CD4-positive, alpha-beta T cell treated with Interleukin-2 at 100 ng/mL for 4 hours (primary cell): Measurements from ENCODE around the gene CDK11A.
"Not testable (repeated sequence)": the region's sequence is repeated elsewhere in the genome, so short reads cannot be mapped to it uniquely, and the experiment has no call there.

Experiments
- DNase-seq: peaks from one replicate; pipeline ENCODE4 v3.0.0-alpha.2; 2020; ENCODE audit warnings: low spot score

CDK11A gene

DNA sequence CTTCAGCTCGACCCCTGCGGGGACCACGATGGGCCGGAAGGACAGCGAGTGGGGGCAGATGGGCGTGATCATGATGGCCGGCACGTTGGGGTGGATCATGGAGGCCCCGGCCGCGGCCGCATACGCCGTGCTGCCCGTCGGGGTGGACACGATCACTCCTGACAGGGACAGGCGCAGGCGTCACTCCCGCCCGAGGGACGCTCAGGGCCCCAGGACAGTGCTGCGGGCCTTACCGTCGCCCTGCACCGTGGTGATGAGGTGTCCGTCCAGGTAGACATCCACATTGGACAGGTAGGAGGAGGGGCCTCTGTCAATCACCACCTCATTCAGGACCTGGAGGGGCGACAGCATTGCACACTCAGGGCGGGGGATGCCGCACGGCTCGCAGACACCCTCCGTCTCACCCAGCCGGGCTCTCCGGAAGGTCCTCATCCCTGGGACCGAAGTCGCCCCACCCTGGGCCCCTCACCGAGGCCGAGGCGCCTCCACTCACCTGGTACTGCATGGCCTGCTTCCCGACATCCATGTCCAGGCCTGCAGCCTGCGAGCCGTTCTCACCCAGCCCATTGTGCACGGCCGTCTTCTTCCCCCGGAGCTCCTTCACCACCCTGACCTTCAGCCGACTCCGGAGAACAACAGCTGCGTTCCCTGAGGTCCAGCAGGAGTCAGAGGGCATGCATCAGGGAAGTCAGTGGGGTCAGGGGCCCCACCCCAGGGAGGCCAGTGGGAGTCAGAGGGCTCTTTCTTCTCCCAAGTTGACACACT, 30.1 kb upstream of the CDK11A start:
- DNase-seq, result no peak

DNA sequence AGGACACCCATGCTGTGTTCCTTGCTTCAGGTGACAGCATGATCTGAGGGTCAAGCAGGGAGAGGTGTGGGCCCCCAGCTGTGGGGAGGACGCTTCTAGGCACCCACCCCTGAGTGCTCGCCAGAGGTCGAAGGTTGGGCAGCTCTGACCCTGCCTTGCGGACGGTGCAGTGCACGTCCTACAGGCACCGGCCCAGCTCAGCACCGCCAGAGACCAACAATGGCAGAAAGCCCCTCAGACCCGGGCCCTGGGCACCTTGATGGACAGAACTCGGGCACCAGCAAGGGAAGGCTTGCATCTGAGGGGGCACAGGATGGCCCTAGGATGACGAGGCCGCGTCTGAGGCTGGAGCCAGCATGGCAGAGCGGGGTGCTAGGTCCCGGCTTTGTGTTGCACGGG, 29.4 kb upstream of the CDK11A start:
- no peak for DNase-seq

GRCh38 chr1:1752636-1753606, 28.8 kb upstream of the CDK11A start:
- DNase-seq, result no peak

GRCh38 chr1:1752190-1752589, 28.0 kb upstream of the CDK11A start:
- DNase-seq, result no peak

- DNase-seq, result not testable (repeated sequence)
Observed at GRCh38 chr1:1749941-1750340, 25.8 kb upstream of the CDK11A start.

DNA sequence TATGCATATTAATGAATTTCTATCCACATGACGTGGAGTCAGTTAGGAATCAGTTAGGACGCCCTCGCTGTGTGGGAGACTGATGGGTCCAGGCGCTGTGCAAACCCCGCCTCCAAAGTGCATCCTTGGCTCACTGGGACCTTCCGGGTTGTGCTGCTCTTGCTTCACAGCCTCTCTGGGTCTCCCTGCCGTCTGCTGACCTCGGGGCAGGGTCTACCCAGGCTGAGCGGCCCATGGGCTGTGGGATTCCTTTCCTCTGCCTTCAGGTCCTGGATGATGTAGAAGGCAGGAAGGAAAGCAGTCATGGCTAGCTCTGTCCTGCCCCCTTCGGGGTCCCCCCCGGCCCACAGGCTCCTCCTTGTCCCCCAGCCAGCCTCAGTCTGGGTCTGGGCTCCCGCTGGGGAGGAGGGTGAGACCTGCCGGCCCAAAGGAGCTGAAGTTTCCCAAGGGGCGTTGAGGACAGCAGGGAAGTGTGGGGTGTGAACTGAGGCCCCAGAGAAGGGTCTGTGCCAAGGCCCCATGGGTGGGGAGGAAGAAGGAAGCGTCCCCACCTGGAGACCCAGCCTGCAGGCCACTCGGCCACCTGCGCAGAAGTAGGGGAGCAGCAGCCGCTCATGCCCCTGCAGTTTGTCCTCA, 24.6 kb upstream of the CDK11A start:
- no peak for DNase-seq

DNA sequence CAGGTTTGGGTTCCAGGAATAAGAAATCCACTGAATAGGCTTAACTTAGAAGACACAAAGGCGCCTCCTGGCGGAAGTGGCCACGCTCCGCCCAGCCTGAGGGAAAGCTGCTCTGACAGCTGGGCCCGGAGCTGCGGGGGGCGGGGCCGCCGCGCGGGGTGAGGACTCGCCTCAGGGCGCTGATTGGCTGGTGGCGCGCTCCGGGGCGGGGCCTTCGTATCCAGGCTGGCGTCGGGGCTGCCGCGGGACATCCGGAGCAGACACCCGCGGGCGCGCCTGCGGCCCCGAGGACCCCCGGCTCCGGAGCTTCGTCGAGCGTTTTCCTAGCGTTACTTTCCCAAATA, 22.4 kb upstream of the CDK11A start:
- not testable (repeated sequence) for DNase-seq

DNA sequence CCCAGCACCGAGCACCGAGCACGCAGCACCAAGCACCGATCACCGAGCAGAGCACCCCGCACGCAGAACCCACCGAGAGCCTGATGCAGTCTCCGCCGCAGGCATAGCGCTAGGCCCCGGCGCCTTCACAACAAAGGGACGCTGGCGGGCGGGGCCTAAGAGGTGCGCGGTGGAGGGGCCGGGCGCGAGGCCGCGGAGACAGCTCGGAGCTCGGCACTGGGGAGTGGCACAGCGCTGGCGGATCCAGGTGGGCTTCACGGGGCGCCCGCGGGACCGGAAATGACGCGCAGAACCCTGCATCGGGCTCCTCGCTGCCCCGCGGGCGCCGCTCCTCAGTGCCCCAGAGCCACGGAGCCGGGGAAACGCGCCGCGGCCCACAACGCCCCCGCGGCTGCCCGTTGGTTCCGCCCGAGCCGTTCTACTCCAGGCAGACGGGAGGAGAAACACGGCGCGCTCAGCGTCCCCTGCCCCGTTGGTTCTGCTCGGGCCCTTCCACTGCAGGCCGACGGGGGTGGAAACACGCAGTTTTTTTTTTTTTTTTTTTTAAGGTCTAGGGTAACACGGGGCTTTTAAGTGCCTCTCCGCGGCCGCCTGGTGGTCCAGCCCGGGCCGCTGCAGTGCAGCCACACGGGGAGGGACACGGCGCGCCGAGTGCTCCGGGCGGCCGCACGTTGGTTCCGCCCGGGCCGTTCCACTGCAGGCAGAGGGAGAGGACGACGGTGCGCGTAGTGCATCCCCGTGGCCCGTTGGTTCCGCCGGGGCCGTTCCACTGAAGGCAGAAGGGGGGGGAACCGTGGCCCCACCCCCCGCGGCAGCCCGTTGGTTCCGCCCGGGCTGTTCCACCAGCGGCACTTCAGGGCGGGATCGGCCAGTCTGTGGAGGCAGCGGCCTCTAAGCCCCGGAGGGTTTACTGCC, 21.8 kb upstream of the CDK11A start:
- DNase-seq, result peak; percentile 72

DNA sequence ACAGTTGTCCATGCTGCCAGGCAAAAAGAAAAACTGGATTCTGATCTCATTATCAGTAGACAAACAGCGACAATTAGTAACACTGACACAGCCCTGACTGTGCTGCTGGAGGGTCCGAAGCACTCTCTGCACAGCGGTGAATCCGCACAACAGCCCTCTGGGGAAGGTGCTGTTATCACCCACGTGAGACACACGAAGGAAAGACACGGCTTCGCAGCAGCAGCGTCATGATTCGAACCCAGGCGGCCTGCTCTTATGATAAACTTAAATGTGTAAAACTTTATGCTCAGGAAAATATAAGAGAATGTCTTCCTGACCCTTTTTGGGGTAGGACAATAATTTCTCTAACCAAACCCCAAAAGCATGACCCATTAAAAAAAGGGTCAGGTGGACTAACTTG, 18.4 kb upstream of the CDK11A start:
- not testable (repeated sequence) for DNase-seq

GRCh38 chr1:1741013-1741412, 16.9 kb upstream of the CDK11A start:
- not testable (repeated sequence) for DNase-seq

DNA sequence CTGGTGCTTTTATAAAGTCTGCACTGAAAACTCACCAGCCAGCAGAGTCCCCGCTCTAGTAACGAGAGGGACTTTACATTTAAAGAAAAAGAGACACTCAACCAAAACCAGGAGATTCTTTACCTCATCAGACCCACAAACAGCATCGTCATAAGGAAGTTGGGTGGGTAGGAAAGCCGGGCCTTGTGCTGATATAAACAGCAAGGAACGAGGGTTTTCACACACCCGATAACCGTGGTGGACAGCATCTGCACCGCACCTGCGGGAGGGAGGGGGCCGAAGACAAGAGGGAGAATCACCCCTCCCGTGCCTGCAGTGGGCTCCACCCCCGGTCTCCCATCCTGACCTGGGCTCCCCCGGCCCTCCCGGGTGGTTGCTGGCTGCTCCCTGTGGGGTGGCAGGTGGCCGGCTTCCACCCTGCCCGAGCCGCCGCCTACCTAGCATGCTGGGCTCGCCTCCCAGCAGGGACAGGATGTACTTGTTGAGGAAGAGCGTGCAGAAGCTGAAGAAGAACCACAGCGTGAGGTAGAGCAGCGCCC, 14.7 kb upstream of the CDK11A start:
- not testable (repeated sequence) for DNase-seq

- not testable (repeated sequence) for DNase-seq
Observed at GRCh38 chr1:1737675-1738590, 13.8 kb upstream of the CDK11A start.

- DNase-seq, result no peak
Observed at GRCh38 chr1:1732381-1732780, 8.2 kb upstream of the CDK11A start.

GRCh38 chr1:1730870-1731269, 6.7 kb upstream of the CDK11A start:
- no peak for DNase-seq

GRCh38 chr1:1730230-1730629, 6.1 kb upstream of the CDK11A start:
- DNase-seq, result not testable (repeated sequence)

- not testable (repeated sequence) for DNase-seq
Observed at GRCh38 chr1:1729116-1729816, 5.1 kb upstream of the CDK11A start.

- DNase-seq, result peak; percentile 86
Observed at GRCh38 chr1:1728308-1729005, 4.3 kb upstream of the CDK11A start.

GRCh38 chr1:1727131-1727651, 3.0 kb upstream of the CDK11A start:
- not testable (repeated sequence) for DNase-seq

GRCh38 chr1:1726088-1726487, 1.9 kb upstream of the CDK11A start:
- DNase-seq, result not testable (repeated sequence)
